ENCODE results near the gene BAHCC1.

The BAHCC1 gene

DNA sequence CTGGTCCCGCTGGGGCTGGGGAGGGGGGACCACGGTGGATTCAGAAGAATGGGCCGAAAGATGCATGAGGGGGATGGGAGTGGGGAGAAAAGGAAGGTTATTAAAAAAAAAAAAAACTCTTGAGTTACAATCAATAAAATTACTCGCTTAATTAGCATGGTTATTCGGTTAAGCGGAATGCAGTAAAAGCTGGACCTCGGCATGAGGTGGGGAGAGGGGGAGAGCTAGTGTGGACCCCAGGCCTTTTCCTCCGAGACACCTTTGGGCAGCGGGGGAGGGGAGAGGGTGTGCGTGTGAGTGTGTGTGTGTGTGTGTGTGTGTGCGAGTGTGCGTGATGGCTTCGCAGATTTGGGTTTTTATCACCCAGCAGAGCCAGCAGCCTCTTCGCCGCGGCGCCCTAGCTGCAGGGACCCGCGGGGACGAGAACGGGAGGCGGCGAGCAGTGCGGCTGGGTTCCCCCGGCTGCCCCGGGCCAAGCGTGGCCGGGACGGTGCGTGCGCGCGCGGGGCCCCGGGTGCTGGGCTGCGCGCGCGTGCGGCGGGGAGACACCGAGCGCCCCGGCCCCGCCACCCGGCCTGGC lies 3.7 kb downstream of the BAHCC1 start:
- DNase-seq = no peak

DNA sequence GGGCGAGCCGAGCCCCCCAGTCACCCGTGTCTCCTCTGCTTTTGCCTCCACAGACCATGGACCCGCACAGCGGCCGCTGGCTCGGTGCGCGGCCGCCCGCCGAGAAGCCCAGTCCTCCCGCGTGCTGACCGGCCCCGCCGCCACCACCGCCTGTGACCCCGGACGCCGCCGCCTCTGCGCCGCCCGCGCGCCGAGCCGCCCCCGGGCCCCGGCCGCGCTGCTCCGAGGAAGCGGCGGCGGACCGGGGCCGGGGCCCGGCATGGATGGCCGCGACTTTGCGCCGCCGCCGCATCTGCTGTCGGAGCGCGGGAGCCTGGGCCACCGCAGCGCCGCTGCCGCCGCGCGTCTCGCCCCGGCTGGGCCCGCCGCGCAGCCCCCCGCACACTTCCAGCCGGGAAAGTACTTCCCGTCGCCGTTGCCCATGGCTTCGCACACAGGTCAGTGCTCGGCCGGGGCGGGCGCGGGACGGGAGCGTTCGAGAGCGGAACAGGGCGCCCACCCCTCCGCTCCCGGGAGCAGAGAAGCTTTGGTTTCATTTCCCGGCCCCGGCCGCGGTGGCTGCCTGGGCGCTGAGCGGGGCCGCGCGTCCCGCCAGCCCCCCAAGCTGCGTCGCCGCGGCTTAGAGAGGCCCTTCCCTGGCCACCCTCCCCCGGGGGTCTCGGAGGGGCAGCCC lies 4.4 kb downstream of the BAHCC1 start:
- no peak for DNase-seq

DNA sequence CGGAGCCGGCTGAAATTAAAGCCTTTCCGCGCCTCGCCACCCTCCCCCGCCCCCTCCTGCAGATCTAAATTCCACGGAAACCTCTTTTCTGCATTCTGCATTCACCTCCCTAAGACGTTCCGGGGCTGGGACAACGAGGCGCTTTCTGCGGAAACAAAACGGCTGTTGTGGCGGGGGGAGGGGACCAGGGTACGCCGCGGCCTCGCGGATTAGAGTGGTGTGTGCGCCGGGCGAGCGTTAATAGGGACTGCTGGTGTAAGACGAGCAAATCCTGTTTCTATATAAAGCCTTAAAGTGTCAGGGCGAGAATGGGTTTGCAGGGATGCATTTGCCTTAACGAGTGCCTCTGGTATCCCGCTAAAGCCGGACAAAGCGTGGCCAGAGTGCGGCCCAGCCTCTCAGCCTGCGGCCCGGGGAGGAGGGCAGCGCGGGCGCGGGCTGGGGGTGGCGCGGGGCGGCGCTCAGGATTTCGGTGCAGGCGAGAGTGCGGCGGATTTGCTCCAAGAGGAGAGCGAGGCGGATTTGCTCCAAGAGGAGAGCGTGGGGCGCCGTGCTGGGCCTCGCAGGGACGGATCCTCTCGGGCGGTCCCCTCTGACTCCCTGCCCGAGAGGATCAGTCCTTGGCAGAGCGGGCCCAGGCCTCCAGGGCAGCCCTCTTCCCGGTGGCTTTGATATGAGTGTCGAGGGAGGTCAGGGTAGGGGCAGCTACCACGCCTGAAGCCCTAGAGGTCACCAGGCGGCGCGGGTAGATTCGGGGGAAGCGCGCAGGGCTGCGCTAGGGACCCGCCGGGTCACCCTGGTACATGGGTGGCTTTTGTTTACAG lies 5.1 kb downstream of the BAHCC1 start:
- DNase-seq = no peak

DNA sequence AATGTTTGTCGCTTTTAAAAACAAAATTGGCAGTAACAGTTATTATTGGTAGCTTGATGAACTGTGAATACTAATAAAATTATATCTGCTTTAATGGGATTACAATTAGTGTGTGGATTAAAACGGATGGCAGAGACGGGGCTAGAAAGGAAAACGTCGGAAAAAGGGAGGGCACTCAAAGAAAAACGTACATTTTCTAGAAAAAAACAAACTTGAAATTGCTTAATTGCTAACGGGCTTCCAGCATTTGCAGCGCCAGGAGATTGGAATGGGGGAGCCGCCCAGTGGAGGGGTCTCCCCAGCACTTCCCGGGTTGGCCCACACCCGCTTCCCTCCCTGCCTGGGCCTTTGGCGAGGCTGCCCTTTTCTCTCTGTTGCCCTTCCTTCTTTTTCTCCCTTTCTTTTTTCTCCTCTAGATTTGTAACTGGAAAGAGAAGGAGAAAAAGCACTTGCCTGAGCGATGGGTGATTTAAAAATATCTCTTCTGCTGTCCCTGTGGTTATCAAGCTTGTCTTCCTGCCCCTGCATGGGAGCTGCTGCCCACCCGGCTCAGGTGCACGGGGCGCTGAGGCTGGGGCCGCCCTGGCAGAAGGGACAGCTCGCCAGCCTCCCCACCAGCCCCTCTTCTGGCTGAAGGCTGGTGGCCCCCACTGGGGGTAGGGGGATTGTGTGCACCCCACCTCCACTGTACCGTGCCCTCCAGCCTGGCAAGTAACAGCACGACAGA lies 5.9 kb downstream of the BAHCC1 start:
- DNase-seq = no peak

DNA sequence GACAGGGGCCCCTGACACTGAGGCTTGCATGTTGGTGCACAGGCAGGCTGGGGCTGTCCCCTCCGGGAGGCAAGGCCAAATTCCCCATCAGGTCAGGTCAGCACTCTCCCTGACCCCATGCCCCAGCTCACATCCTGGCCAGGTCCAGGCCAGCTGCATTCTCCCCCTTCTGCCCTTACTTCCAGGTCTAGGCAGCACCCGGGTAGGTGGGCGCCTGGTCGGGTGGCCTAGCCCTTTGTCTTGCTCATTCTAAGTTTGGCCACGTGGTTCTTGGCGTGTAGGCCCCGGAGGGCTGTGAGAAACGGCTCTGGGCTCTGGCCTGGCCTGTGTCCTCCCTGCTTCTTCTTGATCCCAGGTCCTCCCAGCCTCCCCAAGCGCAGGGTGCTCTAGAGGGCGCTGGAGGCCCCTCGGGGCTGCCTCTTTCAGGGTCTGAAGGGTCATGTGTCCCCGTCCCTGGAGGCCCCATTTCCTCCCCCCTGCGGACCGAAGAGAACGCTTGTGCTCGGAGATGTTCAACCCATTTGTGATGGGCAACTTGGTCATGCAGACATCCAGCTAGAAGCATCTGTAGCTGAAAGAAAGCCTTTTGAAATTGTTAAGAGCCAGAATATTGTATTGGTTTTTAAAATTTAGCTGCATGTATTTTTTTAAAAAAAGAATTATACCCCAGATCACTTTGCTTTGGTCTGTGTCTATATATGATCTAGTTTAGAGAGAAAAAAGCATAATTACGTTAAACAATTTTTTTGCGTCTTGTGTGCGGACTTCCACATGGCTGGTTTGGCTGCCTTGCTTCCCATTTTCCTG lies 6.7 kb downstream of the BAHCC1 start:
- DNase-seq = no peak

DNA sequence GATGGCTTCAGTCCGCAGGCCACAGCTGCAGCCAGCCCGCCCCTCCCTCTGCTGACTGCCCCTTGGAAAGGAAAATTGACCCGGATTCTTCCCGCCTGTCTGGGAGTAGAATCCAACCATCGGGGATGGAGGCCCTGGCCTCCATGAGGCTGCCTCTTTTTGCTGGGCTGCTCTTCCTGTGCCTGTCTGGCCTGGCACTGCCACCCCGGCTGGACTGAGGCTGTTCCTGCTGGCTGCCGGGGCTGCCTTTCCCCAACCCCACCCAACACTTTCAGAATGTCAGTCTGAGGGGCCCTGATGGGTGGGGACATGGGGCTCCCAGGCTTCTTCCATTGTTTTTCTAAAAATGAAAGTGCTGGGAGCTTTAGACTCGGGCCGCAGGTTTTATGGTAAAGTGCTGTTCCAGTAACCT lies 7.3 kb downstream of the BAHCC1 start:
- DNase-seq = no peak

DNA sequence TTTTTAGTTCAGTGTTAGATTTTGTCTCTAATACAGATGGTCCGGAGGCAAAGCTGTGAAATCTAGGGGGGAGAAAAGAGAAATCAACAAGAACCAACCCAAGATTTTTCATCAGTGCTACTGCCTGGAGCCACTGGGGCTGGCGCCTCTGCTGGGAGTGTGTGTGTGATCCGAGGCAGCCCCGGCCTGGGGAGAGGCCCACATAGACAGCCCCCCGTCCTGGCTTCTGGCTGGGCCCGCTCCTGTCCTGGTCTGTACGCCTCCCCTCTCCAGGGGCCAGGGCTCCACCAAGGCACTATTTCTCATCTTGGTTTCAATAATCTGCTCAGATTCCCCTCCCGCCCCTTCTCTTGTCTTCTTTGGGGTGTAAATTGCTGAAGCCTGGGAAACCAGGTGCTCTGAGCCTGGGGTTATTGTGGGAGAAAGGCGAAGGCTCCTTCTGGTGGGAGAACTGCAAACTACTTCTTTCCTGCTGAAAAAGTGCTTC lies 7.8 kb downstream of the BAHCC1 start:
- DNase-seq = no peak

DNA sequence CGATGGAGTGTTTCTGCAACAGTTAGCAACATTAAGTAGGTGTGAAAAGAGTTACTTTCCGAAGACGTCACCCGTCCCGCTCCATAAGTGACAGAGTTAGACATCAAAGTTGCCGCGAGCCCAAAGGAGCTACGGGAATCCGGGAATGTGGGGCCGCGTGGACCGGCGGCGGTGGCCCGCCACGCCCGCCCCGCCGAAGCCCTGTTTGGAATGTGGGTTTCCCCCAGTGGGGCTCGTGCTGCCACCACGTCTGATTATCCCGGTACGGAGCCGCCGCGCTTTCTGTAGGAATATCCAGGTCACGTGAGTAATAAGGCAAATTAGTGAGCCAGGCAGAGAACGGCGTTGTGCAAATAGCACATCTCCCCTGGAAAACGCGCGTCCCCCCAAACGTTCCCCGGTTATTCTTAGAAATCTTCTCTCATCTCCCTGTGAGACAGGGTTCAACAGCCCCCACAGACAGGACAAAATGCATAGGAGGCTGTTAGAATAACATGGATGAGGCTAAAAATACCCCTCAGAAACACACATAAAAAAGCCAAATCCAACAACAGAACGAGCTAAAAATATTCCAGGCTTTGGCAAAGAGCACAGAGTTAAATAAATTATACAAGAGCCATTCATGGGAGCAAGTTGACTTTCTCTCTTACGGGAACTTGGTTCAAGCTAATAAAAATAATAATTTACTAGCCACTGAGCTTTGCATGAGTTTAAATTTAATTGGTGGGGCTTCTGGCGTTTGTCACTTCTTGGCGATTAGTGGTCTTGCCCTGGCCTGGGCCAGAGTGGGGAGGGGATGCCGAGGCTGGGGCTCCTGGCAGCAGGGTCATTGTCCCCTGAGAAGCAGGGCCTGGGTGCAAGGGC lies 8.6 kb downstream of the BAHCC1 start:
- DNase-seq = no peak

DNA sequence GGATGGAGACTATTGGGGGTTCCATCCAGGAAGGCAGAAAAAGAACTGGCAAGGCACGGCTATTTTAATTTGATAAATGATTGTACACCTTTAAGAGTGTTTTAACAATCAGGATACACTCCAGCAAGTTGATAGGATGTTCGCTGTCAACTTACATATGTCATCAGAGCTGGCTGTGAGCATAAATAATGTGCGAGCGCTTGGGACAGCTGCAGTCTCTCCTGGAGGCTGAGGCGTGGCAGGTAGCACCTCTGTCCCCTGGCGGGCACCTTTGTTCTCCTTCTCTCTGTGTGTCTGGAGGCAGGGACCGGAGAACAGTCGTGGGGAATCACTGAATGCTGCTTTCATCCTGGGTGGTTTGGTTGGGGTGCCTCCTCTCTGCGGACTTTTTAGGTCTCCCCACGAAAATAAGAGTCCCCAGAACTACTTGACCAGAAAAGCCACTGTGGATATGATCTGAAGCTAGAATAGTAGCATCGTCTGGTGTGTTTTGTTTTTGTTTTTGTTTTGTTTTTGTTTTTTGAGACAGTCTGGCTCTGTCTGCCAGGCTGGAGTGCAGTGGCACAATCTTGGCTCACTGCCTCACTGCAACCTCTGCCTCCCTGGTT lies 9.4 kb downstream of the BAHCC1 start:
- DNase-seq = no peak

DNA sequence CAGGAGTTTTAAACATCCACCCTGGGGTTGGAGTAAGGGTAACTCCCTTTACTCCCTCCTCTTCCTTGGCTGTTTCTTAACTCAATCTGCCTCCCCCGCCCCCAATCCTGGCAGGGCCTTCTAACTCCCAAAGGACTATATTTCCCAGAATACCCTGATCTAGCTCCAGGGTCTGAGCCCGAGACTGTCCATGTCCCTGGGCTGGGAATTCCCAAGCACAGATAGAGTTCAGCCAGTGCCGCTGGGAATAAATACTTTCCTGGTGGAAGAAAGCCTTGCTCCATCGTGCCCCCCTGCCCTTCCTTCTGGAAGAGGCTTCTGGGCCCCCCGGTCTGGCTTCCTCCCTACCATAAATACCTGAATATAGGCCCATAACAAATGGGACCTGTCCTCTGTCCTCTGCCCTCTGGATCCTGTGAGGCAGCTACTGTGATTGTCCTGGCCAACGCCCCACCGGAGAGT lies 10.2 kb downstream of the BAHCC1 start:
- no peak for DNase-seq

DNA sequence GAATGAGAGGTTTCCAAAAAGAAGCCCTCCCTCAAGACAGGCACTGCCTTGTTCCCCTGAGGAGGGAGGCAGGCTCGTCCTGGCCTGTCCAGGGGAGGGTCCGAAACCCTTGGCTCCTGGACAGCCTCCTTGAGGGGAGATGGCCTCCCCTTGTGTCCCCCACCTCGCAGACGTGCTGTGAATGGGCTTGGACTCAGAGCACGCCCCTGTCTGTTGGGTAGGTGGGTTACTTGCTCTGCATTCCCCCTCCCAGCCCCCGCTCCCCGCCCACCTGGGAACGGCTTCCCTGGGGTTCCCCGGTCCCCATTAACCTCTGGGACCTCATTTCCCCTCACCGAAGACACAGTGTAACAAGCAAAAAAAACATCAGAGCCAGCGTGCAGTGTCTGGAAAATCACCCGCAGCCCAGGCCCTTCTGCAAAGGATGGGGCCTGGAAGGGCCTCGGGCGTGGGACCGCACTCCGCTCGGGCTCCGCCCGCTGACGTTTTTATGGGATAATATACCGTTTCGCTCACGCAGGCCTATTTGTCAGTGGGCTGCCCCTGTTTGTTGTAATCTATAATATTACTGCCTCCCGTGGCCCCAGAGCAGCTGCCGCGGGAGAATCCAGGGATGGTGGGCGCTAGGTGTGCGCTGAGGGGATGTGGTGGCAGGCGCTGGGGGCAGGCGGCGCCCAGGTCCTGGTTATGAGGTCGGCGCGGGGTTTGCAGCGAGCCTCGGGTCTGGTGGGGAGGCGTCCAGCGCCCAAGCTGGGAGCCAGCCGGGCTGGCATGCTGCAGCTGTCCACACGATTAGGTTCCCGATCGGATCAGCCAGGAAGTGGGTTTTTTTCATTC lies 11.1 kb downstream of the BAHCC1 start:
- no peak for DNase-seq

DNA sequence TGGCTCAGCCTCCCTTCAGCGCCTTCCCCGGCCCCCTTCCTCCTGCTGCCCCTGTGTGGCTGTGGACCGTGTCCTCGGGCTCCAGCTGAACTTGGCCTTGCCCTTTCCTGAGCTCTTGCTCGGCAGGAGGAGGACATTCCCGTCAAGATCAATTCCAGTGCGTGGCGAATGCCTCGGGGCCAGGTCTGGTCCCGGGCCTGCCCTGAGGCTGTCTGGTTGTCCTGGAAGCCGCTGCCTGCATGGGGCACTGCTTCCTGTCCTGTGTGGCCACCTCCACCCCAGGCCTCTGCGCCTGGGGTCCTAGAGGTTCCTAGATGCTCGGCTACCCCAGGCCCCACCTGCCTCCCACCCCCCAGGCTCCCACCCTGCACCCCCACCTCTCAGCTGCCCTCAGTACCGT lies 12.8 kb downstream of the BAHCC1 start:
- DNase-seq = no peak

DNA sequence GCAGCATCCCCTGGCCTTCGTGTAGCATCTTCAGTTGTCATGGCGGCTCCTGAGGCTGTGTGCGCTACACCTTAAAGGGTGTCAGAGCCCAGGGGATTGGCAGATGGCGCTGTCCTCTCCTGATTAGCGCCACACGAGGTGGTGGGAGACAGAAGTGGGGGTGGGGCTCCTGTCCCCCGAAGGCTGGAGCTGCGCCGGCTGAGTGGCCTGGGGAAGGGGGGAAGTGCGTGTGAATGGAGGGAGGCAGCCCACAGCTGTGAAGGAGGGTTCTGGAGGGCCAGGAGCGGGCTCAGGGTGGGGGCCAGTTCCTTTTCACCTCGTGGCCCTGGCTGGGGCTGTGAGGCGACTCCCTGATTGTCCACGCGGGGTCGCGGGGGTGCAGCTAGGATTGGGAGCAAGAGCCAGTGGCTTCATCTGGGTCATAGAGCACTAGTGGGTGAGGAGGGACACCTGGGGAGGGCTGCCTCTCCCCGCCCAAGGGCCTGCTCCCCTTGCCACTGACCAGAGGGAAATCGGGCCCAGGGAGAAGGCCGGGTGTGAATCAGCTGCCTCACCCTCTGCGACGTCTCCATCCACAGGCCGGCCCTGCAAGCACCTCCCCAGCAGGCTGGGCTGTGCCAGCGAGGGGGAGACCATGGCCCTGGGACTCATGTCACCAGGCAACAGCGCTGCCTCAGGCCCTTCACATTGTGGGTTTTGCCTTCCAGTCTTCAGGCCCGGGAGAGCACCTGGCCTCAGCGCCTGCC lies 14.1 kb downstream of the BAHCC1 start:
- no peak for DNase-seq

DNA sequence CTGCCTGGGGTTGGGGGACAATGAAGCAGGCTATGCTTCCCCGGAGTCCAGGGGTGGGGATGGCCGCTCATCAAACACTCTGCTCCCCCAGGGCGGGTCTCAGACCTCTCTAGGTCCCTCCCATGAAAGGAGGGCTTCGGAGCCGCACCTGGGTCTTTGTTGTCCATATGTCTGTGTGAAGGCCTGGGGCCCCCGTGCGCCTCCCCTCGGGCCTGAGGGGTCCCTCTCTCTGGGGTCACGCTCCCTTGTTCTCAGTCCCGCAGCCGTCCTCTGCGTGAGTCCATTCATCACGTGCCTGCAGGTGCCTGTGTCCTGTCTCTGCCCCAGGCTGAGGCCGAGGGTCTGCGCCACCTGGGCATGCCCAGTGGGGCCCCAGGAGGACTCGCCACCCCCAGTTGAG lies 15.6 kb downstream of the BAHCC1 start:
- DNase-seq = no peak

DNA sequence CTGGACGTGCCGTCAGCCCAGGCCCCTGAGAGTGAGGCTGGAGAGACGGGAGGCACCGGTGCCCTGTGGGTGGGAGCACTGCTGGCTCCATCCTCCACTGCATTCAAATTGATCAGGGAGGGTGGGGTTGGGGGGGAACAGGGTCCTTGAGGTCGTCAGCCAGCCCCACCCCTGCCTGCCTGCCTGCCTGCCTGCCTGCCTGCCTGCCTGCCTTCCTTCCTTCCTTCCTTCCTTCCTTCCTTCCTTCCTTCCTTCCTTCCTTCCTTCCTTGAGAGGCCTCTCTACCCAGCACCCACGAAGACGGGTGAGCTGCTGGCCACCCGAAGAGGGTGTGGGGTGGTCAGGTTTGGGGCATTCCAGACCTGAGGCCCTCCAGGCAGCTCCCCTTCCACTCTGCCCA lies 16.0 kb downstream of the BAHCC1 start:
- DNase-seq = no peak

DNA sequence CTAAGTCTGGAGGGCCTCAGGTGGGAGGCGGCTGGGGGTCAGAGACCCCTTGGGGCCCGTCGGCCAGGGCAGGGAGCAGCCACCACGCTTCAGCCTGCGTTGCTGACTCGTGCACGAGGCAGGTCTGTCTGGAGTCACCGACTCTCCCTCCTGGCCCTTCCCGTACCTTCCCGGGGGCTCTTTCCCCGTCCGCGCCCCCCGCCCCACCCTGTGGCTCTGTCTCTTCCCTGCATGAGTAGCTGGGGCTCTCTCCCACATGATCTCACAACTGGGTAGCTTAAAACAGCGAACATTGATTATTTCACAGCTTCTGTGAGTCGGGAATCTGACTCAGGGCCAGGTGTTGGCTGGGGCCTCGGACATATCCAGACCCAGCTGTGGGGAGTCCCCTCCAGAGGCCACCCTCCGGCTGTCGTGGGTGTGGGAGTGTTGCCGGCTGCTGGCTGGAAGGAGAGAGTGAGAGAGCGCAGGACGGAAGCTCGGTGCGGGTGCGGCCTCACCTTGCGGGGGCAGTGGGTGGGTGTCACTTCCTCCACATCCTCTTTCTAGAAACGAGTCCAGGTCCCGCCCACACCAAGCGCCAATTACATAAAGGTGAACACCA lies 17.3 kb downstream of the BAHCC1 start:
- no peak for DNase-seq

DNA sequence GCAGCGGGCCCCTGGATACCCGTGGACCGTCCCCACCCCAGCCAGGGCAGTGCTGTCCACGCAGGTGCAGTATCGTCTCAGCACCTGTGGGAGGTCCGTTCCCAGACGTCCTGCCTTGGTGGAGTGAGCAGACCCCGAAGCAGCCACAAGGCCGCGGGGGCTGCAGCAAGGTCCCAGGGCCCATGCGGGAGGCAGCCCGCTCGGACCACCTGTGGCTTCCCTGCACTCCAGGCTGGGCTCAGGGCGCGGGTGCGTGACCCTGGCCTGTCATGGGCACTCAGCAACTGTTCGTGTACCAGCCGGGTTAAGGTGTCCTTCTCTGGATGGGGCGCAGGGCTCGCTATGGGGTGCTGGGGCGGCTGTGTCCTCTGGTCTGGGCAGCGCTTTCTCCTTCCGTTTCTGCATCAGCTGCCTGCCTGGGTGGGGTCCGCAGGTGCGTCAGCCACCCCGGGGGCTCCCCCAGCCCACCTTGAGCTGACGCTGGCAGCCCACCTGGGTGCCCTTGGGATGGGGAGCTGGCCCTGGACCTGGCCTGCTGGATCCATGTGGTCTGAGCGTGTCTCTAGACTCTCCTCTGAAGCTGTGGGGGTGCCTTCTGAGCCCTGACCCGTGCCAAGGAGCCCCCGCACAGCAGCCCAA lies 18.4 kb downstream of the BAHCC1 start:
- DNase-seq = no peak

Measured in KG1 (cell line).